ENCODE results near the gene NCAPG2.

Gene NCAPG2

DNA sequence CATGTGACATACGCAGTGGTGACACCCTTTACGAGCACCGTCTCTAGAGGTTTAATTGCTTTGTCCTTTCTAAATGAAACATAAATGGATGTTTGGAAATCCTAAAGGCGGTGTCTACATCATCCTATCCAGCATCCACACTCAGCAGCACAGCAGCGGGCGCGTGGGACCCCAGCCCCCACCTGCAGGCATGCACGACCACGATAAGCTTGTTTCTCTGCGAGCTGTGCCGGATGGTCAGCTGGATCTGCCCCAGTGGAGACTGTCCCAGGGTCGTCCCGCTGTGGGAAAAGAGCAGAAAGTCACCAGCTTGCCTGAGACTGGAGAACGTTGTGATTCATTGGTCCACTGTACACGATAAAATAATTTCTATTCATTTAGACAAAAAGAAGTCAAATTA, 34.2 kb upstream of the NCAPG2 start:
- no peak overlapping the region for H3K9ac ChIP-seq (ENCODE audit: low read length)
- peak overlapping the region in 1 of 2 experiments; percentile 37 for H2BK12ac ChIP-seq (ENCODE audit: low read length in 2 of 2)
- peaks cover 19% of the 10 kb centered on the region for H3K4me1 ChIP-seq (ENCODE audit: control insufficient read depth, insufficient read depth, low read depth, low read length)
- no peaks in the 10 kb centered on the region for H3K27me3 ChIP-seq (ENCODE audit: control insufficient read depth in 1 of 2, insufficient read depth in 1 of 2, low read length in 2 of 2)
- H3K9me3 ChIP-seq (ENCODE audit: control insufficient read depth, low read length), result no peaks in the 10 kb centered on the region
- H2AK5ac ChIP-seq (ENCODE audit: low read length, severe bottlenecking), result no peak overlapping the region
- peaks cover 61 to 96% of the 10 kb centered on the region in 2 experiments for H3K36me3 ChIP-seq (ENCODE audit: control insufficient read depth in 1 of 2, insufficient read depth in 2 of 2, low read depth in 1 of 2, low read length in 2 of 2)
- H2AFZ ChIP-seq (ENCODE audit: low read depth, low read length), result no peak overlapping the region
- no peak overlapping the region for H3K4me2 ChIP-seq (ENCODE audit: low read length, poor library complexity, severe bottlenecking)
- no peak overlapping the region for H3K23ac ChIP-seq (ENCODE audit: low read length in 2 of 2)
- H3K14ac ChIP-seq (ENCODE audit: low read length in 2 of 2), result no peak overlapping the region
- H3K18ac ChIP-seq (ENCODE audit: low read depth in 1 of 2, low read length in 2 of 2), result no peak overlapping the region
- no peak for DNase-seq
- H2BK15ac ChIP-seq (ENCODE audit: low read depth, poor library complexity, severe bottlenecking), result peak overlapping the region; percentile 65
- no peak overlapping the region for H4K8ac ChIP-seq (ENCODE audit: low read length)
- H3K4me3 ChIP-seq (ENCODE audit: insufficient read depth in 1 of 2, low read depth in 1 of 2, low read length in 2 of 2), result no peak overlapping the region
- 88% methylated on average over 10 of the region's 15 CpGs for WGBS
- H2BK120ac ChIP-seq (ENCODE audit: low read depth, low read length), result no peak overlapping the region
- H2BK5ac ChIP-seq (ENCODE audit: low read depth, low read length, poor library complexity, severe bottlenecking), result no peak overlapping the region
- H4K91ac ChIP-seq (ENCODE audit: low read length), result peak overlapping the region; percentile 56
- H3K4ac ChIP-seq (ENCODE audit: low read depth in 1 of 2, low read length in 2 of 2), result no peak overlapping the region
- no peak overlapping the region for H3K27ac ChIP-seq (ENCODE audit: low read length, poor library complexity, severe bottlenecking)
- H3K79me1 ChIP-seq (replicated peaks; ENCODE audit: low read length, poor library complexity, severe bottlenecking), result peaks cover 29% of the 10 kb centered on the region

DNA sequence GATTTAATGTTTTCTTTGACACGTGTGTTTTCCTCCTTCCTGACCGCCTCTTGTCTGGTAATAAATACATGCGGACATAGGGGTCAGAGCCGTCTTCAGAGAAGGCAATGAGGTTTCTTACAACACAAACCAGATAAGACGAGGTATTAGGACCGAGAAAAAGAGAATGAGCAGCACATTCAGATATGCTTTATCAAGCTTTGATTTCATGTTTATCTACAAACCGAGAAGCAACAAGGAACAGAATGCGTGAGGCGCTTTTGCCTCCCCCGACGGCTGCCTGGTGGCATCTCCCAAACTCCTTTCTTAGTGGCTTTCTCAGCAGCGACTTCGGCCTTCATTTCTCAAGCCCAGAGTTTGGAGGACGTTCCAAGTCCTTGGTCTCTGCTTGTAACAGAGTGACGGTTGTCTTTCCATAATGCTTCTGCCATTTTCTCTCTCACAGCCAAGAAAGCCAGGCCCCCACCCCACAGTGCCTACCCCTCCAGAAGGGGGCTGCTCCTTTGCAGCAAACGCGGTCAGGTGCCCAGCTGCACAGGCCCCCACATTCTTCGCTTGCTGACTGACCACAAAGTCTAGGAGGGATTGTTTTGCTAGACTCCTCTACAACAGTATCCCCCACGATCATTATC, 32.6 kb upstream of the NCAPG2 start:
- Histone ChIP-seq H2BK5ac (ENCODE audit: low read depth, low read length, poor library complexity, severe bottlenecking) (no peak overlapping the region), H3K9ac (ENCODE audit: low read length) (no peak overlapping the region), H3K14ac (ENCODE audit: low read length in 2 of 2) (no peak overlapping the region), H3K9me3 (ENCODE audit: control insufficient read depth, low read length) (no peaks in the 10 kb centered on the region), H3K79me1 (replicated peaks; ENCODE audit: low read length, poor library complexity, severe bottlenecking) (peaks cover 20% of the 10 kb centered on the region), H4K8ac (ENCODE audit: low read length) (no peak overlapping the region), H2BK120ac (ENCODE audit: low read depth, low read length) (no peak overlapping the region), H4K91ac (ENCODE audit: low read length) (no peak overlapping the region), H3K4me1 (ENCODE audit: control insufficient read depth, insufficient read depth, low read depth, low read length) (peaks cover 19% of the 10 kb centered on the region), H3K18ac (ENCODE audit: low read depth in 1 of 2, low read length in 2 of 2) (no peak overlapping the region), H3K4me2 (ENCODE audit: low read length, poor library complexity, severe bottlenecking) (no peak overlapping the region), H2AFZ (ENCODE audit: low read depth, low read length) (no peak overlapping the region), H3K4ac (ENCODE audit: low read depth in 1 of 2, low read length in 2 of 2) (no peak overlapping the region), H3K36me3 (ENCODE audit: control insufficient read depth in 1 of 2, insufficient read depth in 2 of 2, low read depth in 1 of 2, low read length in 2 of 2) (peaks cover 49 to 97% of the 10 kb centered on the region in 2 experiments), H3K27ac (ENCODE audit: low read length, poor library complexity, severe bottlenecking) (no peak overlapping the region), H3K27me3 (ENCODE audit: control insufficient read depth in 1 of 2, insufficient read depth in 1 of 2, low read length in 2 of 2) (no peaks in the 10 kb centered on the region), H2BK12ac (ENCODE audit: low read length in 2 of 2) (no peak overlapping the region), H3K4me3 (ENCODE audit: insufficient read depth in 1 of 2, low read depth in 1 of 2, low read length in 2 of 2) (no peak overlapping the region), H3K23ac (ENCODE audit: low read length in 2 of 2) (no peak overlapping the region), H2BK15ac (ENCODE audit: low read depth, poor library complexity, severe bottlenecking) (no peak overlapping the region), H2AK5ac (ENCODE audit: low read length, severe bottlenecking) (no peak overlapping the region)
- WGBS, result 96% methylated on average over 17 of the region's 19 CpGs
- no peak for DNase-seq

DNA sequence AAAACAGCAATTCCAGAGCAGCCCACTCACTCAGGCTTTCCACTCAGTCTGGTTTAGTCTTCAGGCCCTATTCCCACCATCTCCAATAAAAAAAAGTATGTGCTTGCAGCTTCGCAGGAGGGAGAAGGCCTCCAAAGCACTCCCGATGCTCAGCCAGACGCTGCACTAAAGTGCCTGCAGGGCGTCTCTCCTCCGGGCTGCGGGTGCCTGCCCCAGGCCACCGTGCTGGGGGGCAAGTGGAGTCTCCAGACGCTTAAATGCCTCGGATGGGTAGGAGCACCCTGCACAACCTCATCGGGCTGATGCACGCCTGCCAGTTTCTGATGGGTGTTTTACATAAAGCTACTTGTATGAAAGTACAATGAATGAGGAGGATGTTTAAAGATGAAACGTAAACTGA, 31.3 kb upstream of the NCAPG2 start:
- H2BK120ac ChIP-seq (ENCODE audit: low read depth, low read length), result no peak overlapping the region
- no peak overlapping the region for H2AFZ ChIP-seq (ENCODE audit: low read depth, low read length)
- H3K27ac ChIP-seq (ENCODE audit: low read length, poor library complexity, severe bottlenecking), result no peak overlapping the region
- H3K14ac ChIP-seq (ENCODE audit: low read length in 2 of 2), result no peak overlapping the region
- no peak overlapping the region for H3K4me3 ChIP-seq (ENCODE audit: insufficient read depth in 1 of 2, low read depth in 1 of 2, low read length in 2 of 2)
- no peak overlapping the region for H3K18ac ChIP-seq (ENCODE audit: low read depth in 1 of 2, low read length in 2 of 2)
- no peak overlapping the region for H2BK5ac ChIP-seq (ENCODE audit: low read depth, low read length, poor library complexity, severe bottlenecking)
- H3K4me1 ChIP-seq (ENCODE audit: control insufficient read depth, insufficient read depth, low read depth, low read length), result peaks cover 10% of the 10 kb centered on the region
- no peak overlapping the region for H3K4me2 ChIP-seq (ENCODE audit: low read length, poor library complexity, severe bottlenecking)
- no peak overlapping the region for H3K9ac ChIP-seq (ENCODE audit: low read length)
- peaks cover 18% of the 10 kb centered on the region for H3K79me1 ChIP-seq (replicated peaks; ENCODE audit: low read length, poor library complexity, severe bottlenecking)
- no peaks in the 10 kb centered on the region for H3K9me3 ChIP-seq (ENCODE audit: control insufficient read depth, low read length)
- 97% methylated on average over 9 of the region's 12 CpGs for WGBS
- peaks cover 41 to 93% of the 10 kb centered on the region in 2 experiments for H3K36me3 ChIP-seq (ENCODE audit: control insufficient read depth in 1 of 2, insufficient read depth in 2 of 2, low read depth in 1 of 2, low read length in 2 of 2)
- no peak overlapping the region for H2AK5ac ChIP-seq (ENCODE audit: low read length, severe bottlenecking)
- no peaks in the 10 kb centered on the region for H3K27me3 ChIP-seq (ENCODE audit: control insufficient read depth in 1 of 2, insufficient read depth in 1 of 2, low read length in 2 of 2)
- DNase-seq, result no peak
- H4K8ac ChIP-seq (ENCODE audit: low read length), result no peak overlapping the region
- no peak overlapping the region for H3K23ac ChIP-seq (ENCODE audit: low read length in 2 of 2)
- no peak overlapping the region for H4K91ac ChIP-seq (ENCODE audit: low read length)
- H3K4ac ChIP-seq (ENCODE audit: low read depth in 1 of 2, low read length in 2 of 2), result no peak overlapping the region
- H2BK12ac ChIP-seq (ENCODE audit: low read length in 2 of 2), result peak overlapping the region in 1 of 2 experiments; percentile 11
- H2BK15ac ChIP-seq (ENCODE audit: low read depth, poor library complexity, severe bottlenecking), result no peak overlapping the region

DNA sequence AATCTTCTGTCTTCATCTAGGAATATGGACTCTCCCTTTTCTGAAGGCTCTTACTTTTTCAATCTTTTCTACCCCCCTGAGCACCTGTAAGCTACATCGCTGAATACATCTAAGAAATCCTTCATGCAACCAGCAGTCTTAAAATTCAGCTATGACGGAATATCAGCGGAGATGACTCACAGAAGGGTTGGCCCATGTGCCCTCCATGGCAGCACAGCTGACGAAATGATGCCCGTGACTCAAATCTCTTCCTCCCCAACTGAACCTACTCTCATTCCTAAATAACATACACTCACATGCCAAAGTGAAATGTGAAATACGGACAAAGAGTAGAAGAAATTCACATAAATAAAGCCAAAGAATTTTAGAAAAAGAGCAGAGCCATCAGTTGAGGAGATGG, 30.3 kb upstream of the NCAPG2 start:
- Histone ChIP-seq H2BK120ac (ENCODE audit: low read depth, low read length) (no peak overlapping the region), H2BK12ac (ENCODE audit: low read length in 2 of 2) (no peak overlapping the region), H4K91ac (ENCODE audit: low read length) (no peak overlapping the region), H2BK5ac (ENCODE audit: low read depth, low read length, poor library complexity, severe bottlenecking) (no peak overlapping the region), H3K27ac (ENCODE audit: low read length, poor library complexity, severe bottlenecking) (no peak overlapping the region), H3K4me2 (ENCODE audit: low read length, poor library complexity, severe bottlenecking) (no peak overlapping the region), H4K8ac (ENCODE audit: low read length) (no peak overlapping the region), H2AK5ac (ENCODE audit: low read length, severe bottlenecking) (no peak overlapping the region), H3K14ac (ENCODE audit: low read length in 2 of 2) (no peak overlapping the region), H3K79me1 (replicated peaks; ENCODE audit: low read length, poor library complexity, severe bottlenecking) (peaks cover 18% of the 10 kb centered on the region), H3K9me3 (ENCODE audit: control insufficient read depth, low read length) (no peaks in the 10 kb centered on the region), H3K4me3 (ENCODE audit: insufficient read depth in 1 of 2, low read depth in 1 of 2, low read length in 2 of 2) (no peak overlapping the region), H3K27me3 (ENCODE audit: control insufficient read depth in 1 of 2, insufficient read depth in 1 of 2, low read length in 2 of 2) (no peaks in the 10 kb centered on the region), H2BK15ac (ENCODE audit: low read depth, poor library complexity, severe bottlenecking) (no peak overlapping the region), H3K4ac (ENCODE audit: low read depth in 1 of 2, low read length in 2 of 2) (no peak overlapping the region), H3K23ac (ENCODE audit: low read length in 2 of 2) (no peak overlapping the region), H3K36me3 (ENCODE audit: control insufficient read depth in 1 of 2, insufficient read depth in 2 of 2, low read depth in 1 of 2, low read length in 2 of 2) (peaks cover 47 to 93% of the 10 kb centered on the region in 2 experiments), H3K9ac (ENCODE audit: low read length) (no peak overlapping the region), H3K4me1 (ENCODE audit: control insufficient read depth, insufficient read depth, low read depth, low read length) (peaks cover 5% of the 10 kb centered on the region), H3K18ac (ENCODE audit: low read depth in 1 of 2, low read length in 2 of 2) (no peak overlapping the region), H2AFZ (ENCODE audit: low read depth, low read length) (no peak overlapping the region)
- DNase-seq, result peak; percentile 30
- 78% methylated on average over 5 of the region's 6 CpGs for WGBS
